HepG2 (cell line): ENCODE results near the gene SNAI1. TPM values are rescaled to one million over a fixed set of nuclear protein-coding genes. Genes with fewer than 3 reads are reported as not detected.

Experiments
- CENPT ChIP-seq: sonication (generic); formaldehyde crosslinking; IDR thresholded peaks from 2 replicates; pipeline ENCODE4 v1.8.0; 2022; ENCODE audit warnings: low read depth, mild to moderate bottlenecking, moderate library complexity, missing genetic modification reagents
- FOXK1 ChIP-seq: sonication (generic); formaldehyde crosslinking; IDR thresholded peaks from 2 replicates; pipeline ENCODE4 v1.4.0; 2020; ENCODE audit warnings: low read depth, missing genetic modification reagents, borderline replicate concordance
- FOXO1 ChIP-seq: sonication (generic); formaldehyde crosslinking; IDR thresholded peaks from 2 replicates; pipeline ENCODE4 v1.4.0; 2020; ENCODE audit warnings: missing genetic modification reagents
- GTF3A ChIP-seq: sonication (generic); formaldehyde crosslinking; conservative IDR thresholded peaks from 2 replicates; pipeline ENCODE4 v1.4.0; 2020; ENCODE audit warnings: mild to moderate bottlenecking, missing genetic modification reagents
- HES4 ChIP-seq: sonication (generic); formaldehyde crosslinking; IDR thresholded peaks from 2 replicates; pipeline ENCODE4 v1.9.0; 2021; ENCODE audit warnings: mild to moderate bottlenecking, missing genetic modification reagents, borderline replicate concordance
- HHEX ChIP-seq: IDR thresholded peaks from 2 replicates; pipeline ENCODE4 v1.6.1; 2016; ENCODE audit warnings: control low read depth
- KMT2A ChIP-seq: sonication (generic); formaldehyde crosslinking; IDR thresholded peaks from 2 replicates; pipeline ENCODE4 v1.4.0; 2020; ENCODE audit warnings: missing genetic modification reagents
- MIXL1 ChIP-seq: IDR thresholded peaks from 2 replicates; pipeline ENCODE4 v1.6.1; 2016
- MLLT10 ChIP-seq: sonication (generic); formaldehyde crosslinking; IDR thresholded peaks from 2 replicates; pipeline ENCODE4 v1.4.0; 2020; ENCODE audit warnings: missing genetic modification reagents
- MXI1 ChIP-seq: IDR thresholded peaks from 3 replicates; pipeline ENCODE4 v1.6.1; 2012; ENCODE audit warnings: low read depth, low read length, inconsistent platforms, borderline replicate concordance
- NCOA1 ChIP-seq: sonication (generic); formaldehyde crosslinking; IDR thresholded peaks from 2 replicates; pipeline ENCODE4 v1.9.0; 2021; ENCODE audit warnings: missing genetic modification reagents
- NFE2 ChIP-seq: sonication (generic); formaldehyde crosslinking; IDR thresholded peaks from 2 replicates; pipeline ENCODE4 v1.4.0; 2020; ENCODE audit warnings: missing genetic modification reagents
- NPAS2 ChIP-seq: sonication (generic); formaldehyde crosslinking; IDR thresholded peaks from 2 replicates; pipeline ENCODE4 v1.8.0; 2022; ENCODE audit warnings: mild to moderate bottlenecking, missing genetic modification reagents, borderline replicate concordance
- POGZ ChIP-seq: sonication (generic); formaldehyde crosslinking; IDR thresholded peaks from 2 replicates; pipeline ENCODE4 v1.4.0; 2020; ENCODE audit warnings: mild to moderate bottlenecking, missing genetic modification reagents
- PRDM4 ChIP-seq: sonication (generic); formaldehyde crosslinking; IDR thresholded peaks from 2 replicates; pipeline ENCODE4 v1.9.0; 2021; ENCODE audit warnings: missing genetic modification reagents, borderline replicate concordance
- TBL1XR1 ChIP-seq: fragments of 150-350 bp; IDR thresholded peaks from 2 replicates; pipeline ENCODE4 v1.6.1; 2014; ENCODE audit warnings: borderline replicate concordance, low read length; ENCODE audit not compliant: partially characterized antibody
- ZBTB1 ChIP-seq: sonication (generic); formaldehyde crosslinking; IDR thresholded peaks from 2 replicates; pipeline ENCODE4 v1.4.0; 2020; ENCODE audit warnings: missing genetic modification reagents, borderline replicate concordance
- ZBTB21 ChIP-seq: sonication (generic); formaldehyde crosslinking; IDR thresholded peaks from 2 replicates; pipeline ENCODE4 v1.4.0; 2020; ENCODE audit warnings: missing genetic modification reagents
- ZMYM3 ChIP-seq: sonication (generic); formaldehyde crosslinking; IDR thresholded peaks from 2 replicates; pipeline ENCODE4 v1.5.1; 2020; ENCODE audit warnings: mild to moderate bottlenecking, missing genetic modification reagents
- ZNF3 ChIP-seq: IDR thresholded peaks from 2 replicates; pipeline ENCODE4 v1.7.0; 2017; ENCODE audit warnings: inconsistent platforms
- ZNF44 ChIP-seq: sonication (generic); formaldehyde crosslinking; IDR thresholded peaks from 2 replicates; pipeline ENCODE4 v1.5.1; 2020; ENCODE audit warnings: mild to moderate bottlenecking, missing genetic modification reagents
- ZNF496 ChIP-seq: sonication (generic); formaldehyde crosslinking; IDR thresholded peaks from 2 replicates; pipeline ENCODE4 v1.8.1; 2023; ENCODE audit warnings: mild to moderate bottlenecking, moderate library complexity, missing genetic modification reagents; ENCODE audit not compliant: insufficient replicate concordance
- ZNF510 ChIP-seq: sonication (generic); formaldehyde crosslinking; IDR thresholded peaks from 2 replicates; pipeline ENCODE4 v1.4.0; 2020; ENCODE audit warnings: low read depth, mild to moderate bottlenecking, missing genetic modification reagents
- ZNF788 ChIP-seq: sonication (generic); formaldehyde crosslinking; IDR thresholded peaks from 2 replicates; pipeline ENCODE4 v1.5.0; 2020; ENCODE audit warnings: mild to moderate bottlenecking, missing genetic modification reagents, borderline replicate concordance
- polyA plus RNA-seq, 8 experiments: library from polyadenylated mRNA; depleted of rRNA in 3 of 8; stranded (reverse) in 7 of 8; unstranded in 1 of 8; fragments of >200 nt; fragmentation: Illumina TruSeq in 4 of 8; extraction: Trizol in 4 of 8; gene quantifications; 2 replicates each; pipeline versions ENCODE4 v1.2.1 to v1.2.3, GENCODE V29; 2011 to 2016; ENCODE audit warnings: low read depth in 4 of 8, missing spikeins in 1 of 8, mixed read lengths in 1 of 8; ENCODE audit not compliant: insufficient read depth in 1 of 8
- total RNA-seq, 5 experiments: library from RNA; depleted of rRNA; stranded (reverse); fragments of >200 nt; fragmentation: Illumina TruSeq; extraction: Trizol; gene quantifications; 2 replicates each; pipeline ENCODE4 v1.2.3, GENCODE V29; 2016; ENCODE audit warnings: low read depth in 1 of 5
- TF ChIP-seq, protein P1 (sequence below): sonication (generic); formaldehyde crosslinking; conservative IDR thresholded peaks from 2 replicates; pipeline ENCODE4 v1.4.0; 2020; ENCODE audit warnings: mild to moderate bottlenecking, missing genetic modification reagents, moderate library complexity

The SNAI1 gene
- total and polyA plus RNA-seq, 2 of the 13 experiments (the other 11 are each of a cell fraction or from before 2014, with no cell fraction given), result 1.3 to 1.4 TPM

GRCh38 chr20:49976542-49976941 is 6.2 kb upstream of the SNAI1 start (continued):
- no peak for TF ChIP-seq PRDM4 (CRISPR knock-in tag)
- TF ChIP-seq ZNF44, result no peak
- TF ChIP-seq NFE2 (CRISPR knock-in tag), result no peak
- no peak for TF ChIP-seq MIXL1 (CRISPR knock-in tag)
- no peak for TF ChIP-seq TBL1XR1
- TF ChIP-seq ZNF510 (CRISPR knock-in tag), result 0 out of 2 replicates have a peak, but pooled peaks have one; percentile 33
- 0 out of 2 replicates have a peak, but pooled peaks have one; percentile 51 for TF ChIP-seq GTF3A (CRISPR knock-in tag)
- peak; percentile 38; the same call in 1 of the 2 replicates for TF ChIP-seq FOXK1 (CRISPR knock-in tag)
- TF ChIP-seq ZBTB21, result no peak
- 0 out of 2 replicates have a peak, but pooled peaks have one; percentile 9 for TF ChIP-seq ZMYM3 (CRISPR knock-in tag)
- no peak for TF ChIP-seq NCOA1 (CRISPR knock-in tag)
- no peak for TF ChIP-seq CENPT
- TF ChIP-seq ZNF496 (CRISPR knock-in tag), result no peak
- no peak for TF ChIP-seq POGZ (CRISPR knock-in tag)
- no peak for TF ChIP-seq HES4 (CRISPR knock-in tag)
- TF ChIP-seq NPAS2 (CRISPR knock-in tag), result no peak
- TF ChIP-seq MXI1, result peak; percentile 43; the same call in 1 of the 3 replicates
- no peak for TF ChIP-seq ZNF788
- TF ChIP-seq ZBTB1 (CRISPR knock-in tag), result no peak
- no peak for TF ChIP-seq MLLT10 (CRISPR knock-in tag)
- TF ChIP-seq KMT2A, result no peak
- TF ChIP-seq, protein P1, sequence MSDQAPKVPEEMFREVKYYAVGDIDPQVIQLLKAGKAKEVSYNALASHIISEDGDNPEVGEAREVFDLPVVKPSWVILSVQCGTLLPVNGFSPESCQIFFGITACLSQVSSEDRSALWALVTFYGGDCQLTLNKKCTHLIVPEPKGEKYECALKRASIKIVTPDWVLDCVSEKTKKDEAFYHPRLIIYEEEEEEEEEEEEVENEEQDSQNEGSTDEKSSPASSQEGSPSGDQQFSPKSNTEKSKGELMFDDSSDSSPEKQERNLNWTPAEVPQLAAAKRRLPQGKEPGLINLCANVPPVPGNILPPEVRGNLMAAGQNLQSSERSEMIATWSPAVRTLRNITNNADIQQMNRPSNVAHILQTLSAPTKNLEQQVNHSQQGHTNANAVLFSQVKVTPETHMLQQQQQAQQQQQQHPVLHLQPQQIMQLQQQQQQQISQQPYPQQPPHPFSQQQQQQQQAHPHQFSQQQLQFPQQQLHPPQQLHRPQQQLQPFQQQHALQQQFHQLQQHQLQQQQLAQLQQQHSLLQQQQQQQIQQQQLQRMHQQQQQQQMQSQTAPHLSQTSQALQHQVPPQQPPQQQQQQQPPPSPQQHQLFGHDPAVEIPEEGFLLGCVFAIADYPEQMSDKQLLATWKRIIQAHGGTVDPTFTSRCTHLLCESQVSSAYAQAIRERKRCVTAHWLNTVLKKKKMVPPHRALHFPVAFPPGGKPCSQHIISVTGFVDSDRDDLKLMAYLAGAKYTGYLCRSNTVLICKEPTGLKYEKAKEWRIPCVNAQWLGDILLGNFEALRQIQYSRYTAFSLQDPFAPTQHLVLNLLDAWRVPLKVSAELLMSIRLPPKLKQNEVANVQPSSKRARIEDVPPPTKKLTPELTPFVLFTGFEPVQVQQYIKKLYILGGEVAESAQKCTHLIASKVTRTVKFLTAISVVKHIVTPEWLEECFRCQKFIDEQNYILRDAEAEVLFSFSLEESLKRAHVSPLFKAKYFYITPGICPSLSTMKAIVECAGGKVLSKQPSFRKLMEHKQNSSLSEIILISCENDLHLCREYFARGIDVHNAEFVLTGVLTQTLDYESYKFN (CRISPR knock-in tag), result peak; percentile 64
- no peak for TF ChIP-seq ZNF3 (CRISPR knock-in tag)
- no peak for TF ChIP-seq HHEX (CRISPR knock-in tag)
- no peak for TF ChIP-seq FOXO1 (CRISPR knock-in tag)
